ENCODE measurements around the gene LRP4.

Gene LRP4

GRCh38 chr11:46890665-46891064 is 27.7 kb downstream of the LRP4 start:
- DNase-seq: no peak

- peak; percentile 78 for DNase-seq
These were observed 28.5 kb downstream of the LRP4 start for GRCh38 chr11:46889689-46890475.

- no peak for DNase-seq
These were observed 29.1 kb downstream of the LRP4 start for GRCh38 chr11:46889251-46889650.

GRCh38 chr11:46888636-46889035 is 29.7 kb downstream of the LRP4 start:
- no peak for DNase-seq

GRCh38 chr11:46886211-46886610 is 32.1 kb downstream of the LRP4 start:
- no peak for DNase-seq

- no peak for DNase-seq
These were observed 39.2 kb downstream of the LRP4 start for GRCh38 chr11:46879056-46879585.

DNA sequence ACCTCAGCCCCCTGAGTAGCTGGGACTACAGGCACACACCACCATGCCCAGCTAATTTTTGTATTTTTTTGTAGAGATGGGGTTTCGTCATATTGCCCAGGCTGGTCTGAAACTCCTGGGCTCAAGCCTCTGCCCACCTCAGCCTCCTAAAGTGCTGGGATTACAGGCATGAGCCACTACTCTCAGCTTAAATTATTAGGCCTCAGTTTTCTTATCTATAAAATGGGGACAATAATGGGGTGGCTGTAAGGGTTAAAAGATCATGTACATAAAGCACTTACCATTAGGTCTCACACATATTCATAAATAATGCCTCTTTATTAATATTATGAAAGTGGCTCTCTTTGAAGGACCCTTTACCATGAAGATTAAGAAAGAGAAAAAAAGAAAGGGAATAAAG is 40.8 kb downstream of the LRP4 start:
- DNase-seq: no peak

DNA sequence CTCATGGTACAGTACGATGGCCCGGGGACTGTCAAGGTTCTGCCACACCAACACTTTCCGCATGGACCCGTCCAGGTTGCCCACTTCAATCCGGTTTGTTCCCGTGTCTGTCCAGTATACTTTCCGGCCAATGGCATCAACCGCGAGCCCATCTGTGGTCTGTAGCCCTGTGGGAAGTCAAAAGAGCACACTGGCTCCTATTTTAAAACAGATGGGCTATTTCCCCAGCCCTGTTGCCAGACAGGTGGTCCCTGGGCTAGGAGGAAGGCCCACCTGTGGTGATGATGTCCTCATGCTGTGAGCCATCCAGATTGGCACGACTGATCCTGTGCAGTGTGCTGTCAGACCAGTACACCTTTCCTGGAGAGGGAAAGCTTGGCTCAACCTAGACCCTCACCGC is 41.9 kb downstream of the LRP4 start:
- no peak for DNase-seq

DNA sequence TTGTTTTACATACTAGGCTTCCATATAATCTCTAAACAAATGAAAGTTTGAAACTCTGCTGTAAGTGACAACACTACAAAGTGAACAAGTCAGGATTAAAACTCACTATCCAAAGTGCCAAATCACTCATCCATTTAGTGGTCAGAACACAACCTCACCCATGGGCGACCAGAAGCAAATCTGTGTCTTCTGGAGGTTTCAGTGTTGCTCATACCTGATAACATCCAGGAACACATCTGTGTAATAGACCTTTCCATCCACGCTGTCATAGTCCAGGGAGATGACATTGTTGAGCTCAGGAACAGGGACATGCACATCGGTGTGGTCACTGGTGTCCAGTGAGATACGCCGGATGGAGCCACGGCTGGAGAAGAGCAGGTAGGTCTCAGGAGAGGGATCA is 43.8 kb downstream of the LRP4 start:
- DNase-seq: no peak

GRCh38 chr11:46868912-46869311 is 49.4 kb downstream of the LRP4 start:
- DNase-seq: no peak

- no peak for DNase-seq
These were observed 53.0 kb downstream of the LRP4 start for GRCh38 chr11:46865340-46865739.

DNA sequence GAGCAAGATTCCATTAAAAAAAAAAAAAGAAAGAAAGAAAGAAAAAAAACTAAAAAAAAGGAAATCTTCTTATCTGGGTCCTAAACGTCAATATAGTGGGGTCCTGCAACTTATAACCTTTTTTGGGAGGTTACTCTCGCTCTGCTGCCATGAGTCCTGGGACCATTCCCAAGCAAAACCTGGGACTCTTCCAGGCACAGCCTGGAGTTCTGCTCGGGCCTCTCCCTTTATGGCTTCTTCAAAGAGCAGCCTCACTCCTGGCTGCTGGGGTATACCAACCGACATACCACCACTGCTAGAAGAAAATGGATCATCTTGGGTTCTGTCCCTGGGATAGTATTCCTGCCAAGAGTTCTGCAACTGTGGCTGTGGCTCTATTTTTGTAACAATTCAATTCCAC is 58.1 kb downstream of the LRP4 start:
- no peak for DNase-seq

- no peak for DNase-seq
These were observed 59.3 kb downstream of the LRP4 start for GRCh38 chr11:46858920-46859546.

DNA sequence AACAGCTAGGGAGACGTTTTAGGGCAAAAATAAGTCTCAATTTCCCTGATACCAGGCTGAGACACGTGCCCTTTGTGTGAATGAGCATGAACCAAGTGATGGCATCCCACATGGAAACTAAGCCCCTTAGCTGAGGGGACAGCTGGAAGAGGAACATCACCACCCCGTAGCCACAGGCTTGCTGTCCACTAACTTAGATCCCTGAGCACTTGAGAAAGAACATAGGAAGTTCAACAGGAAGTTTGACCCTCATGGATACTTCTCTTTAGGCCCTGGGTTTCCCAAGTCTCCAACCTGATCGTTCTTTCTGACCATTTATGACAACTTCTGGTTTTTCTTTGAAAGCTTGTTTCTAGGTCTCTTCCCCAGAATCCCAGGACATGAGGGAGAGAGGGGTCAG is 60.7 kb downstream of the LRP4 start:
- DNase-seq: no peak

- no peak for DNase-seq
These were observed 61.6 kb downstream of the LRP4 start for GRCh38 chr11:46856605-46857343.

- no peak for DNase-seq
These were observed 62.5 kb downstream of the LRP4 start for GRCh38 chr11:46855863-46856262.

- DNase-seq: no peak
These were observed 63.2 kb downstream of the LRP4 start for GRCh38 chr11:46855167-46855566.

DNA sequence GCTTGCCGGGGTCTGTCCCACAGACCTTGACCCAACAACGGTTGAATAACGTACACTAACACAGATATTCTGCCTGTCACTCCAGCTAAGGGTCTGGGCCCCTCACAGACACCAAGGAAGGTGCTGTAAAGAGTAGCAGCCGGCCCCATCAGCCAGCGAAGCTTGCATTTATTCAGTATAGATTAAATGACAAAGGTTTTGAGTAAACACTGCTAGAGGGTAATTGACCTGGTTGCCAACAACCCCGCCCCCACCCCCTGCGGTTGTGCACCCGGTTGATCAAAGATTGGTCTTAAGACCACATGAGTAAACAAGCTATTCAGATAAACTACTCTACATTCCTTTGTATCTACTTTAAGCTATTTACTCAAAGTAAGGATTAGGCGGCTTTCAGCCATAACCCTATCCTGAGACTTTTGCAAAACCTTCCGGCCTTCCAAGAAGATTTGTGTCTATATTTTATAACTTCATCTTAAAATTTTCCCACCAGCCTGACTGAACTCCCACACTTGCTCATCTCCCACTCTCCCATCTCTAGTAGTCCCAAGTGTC is 67.4 kb downstream of the LRP4 start:
- DNase-seq: no peak

GRCh38 chr11:46849631-46850030 is 68.7 kb downstream of the LRP4 start:
- no peak for DNase-seq

- DNase-seq: no peak
These were observed 71.9 kb downstream of the LRP4 start for GRCh38 chr11:46846510-46846830.

DNA sequence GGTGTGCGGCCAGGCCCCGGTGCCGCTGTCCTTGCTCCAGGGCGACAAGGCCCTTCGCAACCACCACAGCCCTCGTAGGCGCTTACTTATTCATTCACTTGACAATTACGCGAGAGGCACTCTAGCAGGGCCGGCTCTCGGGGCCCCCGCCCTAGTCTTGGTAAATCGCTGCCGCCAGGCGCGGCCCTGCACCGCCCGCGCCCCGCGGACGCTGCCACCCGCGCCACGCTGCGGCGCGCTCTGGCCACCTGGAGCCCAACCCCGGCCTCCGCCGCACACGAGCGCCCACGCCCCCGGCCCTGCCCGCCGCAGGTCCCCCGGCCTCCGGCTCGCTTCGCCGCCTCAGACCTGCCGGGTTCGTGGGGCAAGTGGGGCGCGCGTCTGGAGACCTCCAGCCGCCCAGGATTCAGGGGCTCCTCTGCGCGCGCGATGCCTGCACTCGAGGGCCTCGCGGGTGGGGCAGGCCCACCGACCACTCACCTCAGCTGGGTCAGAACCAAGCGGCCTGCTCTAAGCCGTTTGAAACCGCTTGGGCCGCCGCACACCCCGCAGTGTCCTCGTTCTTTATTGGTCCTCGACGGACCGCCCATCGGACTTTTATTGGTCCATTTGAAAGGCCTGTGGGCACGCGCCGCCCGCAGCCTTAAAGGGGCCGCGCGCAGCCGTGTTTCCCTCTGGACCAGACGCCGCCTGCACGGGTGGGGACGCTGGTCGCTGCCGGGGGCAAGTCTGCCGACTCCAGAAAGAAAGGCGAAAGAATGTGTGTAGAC is 72.4 kb downstream of the LRP4 start, which contains the start of gene CKAP5:
Gene CKAP5, minus strand, starts transcription at position 541 of the 770 bp plus-strand sequence. CDS start 25,049 bp downstream, outside the sequence.
- DNase-seq: peak; percentile 96

DNA sequence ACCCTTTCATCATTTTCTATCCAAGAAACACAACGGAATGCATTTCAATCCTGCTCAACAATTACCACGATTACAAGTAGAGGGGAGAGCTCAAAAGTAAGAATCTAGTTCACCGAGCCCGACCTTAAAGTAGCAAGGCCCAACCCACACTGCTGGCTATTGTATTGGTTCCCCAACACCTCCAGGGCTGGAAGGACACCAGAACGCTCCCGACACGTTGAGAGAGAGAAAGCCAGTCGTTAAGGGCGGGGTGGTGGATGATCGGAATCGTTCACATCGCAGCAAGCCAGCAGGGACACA is 73.0 kb downstream of the LRP4 start:
- peak; percentile 68 for DNase-seq

DNA sequence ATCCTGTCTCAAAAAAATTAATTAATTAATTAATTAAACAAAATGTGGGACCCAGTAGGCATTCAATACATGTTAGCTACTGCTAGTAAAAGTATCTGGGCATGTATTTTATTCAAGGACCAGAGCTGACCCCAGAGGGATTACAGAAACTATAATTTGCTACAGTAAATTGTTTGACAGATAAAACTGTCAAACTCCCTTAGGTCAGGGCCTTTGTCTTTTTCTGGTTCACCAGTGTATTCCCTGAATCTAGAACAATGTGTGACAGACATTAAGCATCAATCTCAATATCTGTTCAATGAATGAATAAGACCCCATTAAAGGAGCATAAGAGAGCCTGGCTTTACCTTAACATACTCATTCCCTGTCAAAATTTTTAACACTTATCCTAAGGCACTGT is 78.2 kb downstream of the LRP4 start:
- DNase-seq: peak; percentile 49
